ENCODE data around the gene MYO1E. TPM values are rescaled to one million over a fixed set of nuclear protein-coding genes. Genes with fewer than 3 reads are reported as not detected.
"Not testable (repeated sequence)": the region's sequence is repeated elsewhere in the genome, so short reads cannot be mapped to it uniquely, and the experiment has no call there.

MYO1E gene
- polyA plus RNA-seq, 12 donors = 33.5 to 50.6 (median 39.9) TPM; not detected in 1

GRCh38 chr15:59295261-59296001 lies 77.2 kb downstream of the MYO1E start:
- DNase-seq = peak; percentile 41

DNA sequence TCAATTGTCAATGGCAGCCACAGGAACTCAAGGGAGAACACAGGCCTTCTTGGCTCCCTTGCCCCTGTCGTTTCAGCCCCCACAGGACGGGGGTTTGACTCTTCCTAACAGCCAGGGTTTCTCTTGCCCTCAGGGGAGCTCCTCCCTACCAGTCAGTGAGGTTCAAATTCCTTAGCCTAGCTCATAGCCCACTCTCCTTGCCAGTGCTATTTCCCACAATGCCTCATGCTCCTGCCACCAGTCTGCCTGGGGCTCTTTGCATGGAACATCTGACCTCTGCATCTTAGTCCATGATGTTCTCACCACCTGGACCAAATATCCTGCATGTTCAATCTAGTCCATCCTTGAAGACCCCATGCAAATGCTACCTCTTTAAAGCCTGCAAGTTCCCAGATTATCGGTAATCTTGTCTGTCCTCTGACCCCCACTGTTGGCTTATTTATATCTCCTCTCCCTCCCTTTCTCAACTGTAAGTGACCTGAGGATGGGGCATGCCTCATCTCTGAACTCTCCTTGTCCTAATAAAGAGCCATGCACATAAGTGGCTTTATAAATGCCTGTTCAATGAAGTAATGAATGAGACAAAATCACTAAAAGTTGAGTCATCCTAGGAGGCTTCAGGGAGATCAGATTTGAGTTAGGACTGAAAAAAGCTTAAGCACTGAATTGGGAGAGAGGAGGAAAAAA lies 78.0 kb downstream of the MYO1E start:
- no peak for DNase-seq

- DNase-seq = no peak
Observed at GRCh38 chr15:59292442-59293151, 80.1 kb downstream of the MYO1E start.

DNA sequence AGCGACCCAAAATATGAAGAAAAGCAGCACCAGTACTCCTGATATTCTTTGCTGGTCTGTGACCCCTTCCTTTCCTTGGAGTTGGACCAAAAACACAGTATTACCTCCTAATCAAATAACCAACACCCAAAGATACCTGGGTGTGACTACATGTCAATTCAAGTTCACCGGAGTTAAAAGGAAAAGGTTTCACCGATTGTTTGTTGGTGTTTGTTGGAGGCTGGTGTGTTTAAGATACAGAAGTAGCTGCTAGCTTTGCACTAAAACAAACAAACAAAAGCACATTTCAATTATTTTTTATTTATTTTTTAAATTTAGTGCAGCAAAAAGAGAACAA lies 81.5 kb downstream of the MYO1E start:
- DNase-seq = no peak

GRCh38 chr15:59290295-59291212 lies 82.1 kb downstream of the MYO1E start:
- no peak for DNase-seq

DNA sequence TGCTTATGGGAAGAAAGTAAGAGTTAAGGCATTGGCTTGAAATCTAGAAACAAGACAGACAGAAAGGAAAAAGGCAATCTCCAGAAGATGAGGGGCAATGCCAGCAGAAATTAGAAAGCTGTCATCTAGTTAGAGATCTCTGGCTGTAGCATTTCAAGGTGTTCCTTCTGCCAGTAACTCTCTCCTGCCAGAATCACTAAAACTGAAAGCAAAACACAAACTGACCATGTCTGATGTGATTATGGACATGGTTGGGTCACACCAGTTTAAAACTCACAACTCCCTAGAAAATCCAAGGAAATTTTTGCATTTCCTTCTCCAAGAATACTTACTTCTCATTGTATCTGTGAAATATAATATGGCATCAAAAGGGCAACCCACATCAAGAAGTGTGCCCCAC lies 83.1 kb downstream of the MYO1E start:
- no peak for DNase-seq

DNA sequence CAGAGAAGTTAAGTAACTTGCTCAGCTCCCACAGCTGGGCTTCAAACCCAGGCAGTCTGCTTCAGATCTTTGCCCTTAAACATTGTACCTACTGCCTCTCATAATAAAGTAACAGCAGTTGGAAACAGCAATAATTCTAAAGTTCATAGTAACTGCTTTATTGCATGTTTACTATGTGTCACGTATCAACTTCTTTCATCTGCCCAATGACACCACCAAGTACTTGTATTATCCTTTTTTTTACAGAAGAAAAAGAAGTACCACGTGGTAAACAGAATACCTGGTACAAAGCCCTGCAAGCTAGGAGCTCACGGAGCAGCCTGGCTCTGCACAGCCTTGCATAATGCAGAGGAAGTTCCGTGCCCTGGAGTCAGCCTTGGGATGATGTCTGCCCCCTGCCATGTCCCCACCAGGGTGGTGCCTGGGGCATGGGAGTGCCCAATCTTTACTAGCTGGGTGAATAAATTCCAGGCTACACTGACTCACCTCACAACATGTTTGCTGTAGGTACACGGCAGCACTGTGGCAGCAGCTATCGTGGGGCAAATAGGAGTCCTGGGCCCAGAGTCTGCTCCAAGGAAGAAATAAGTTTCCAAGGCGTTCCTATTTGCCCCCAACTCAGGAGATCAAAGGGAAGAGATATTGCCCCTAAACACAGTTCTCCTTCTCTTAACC lies 88.8 kb downstream of the MYO1E start:
- no peak for DNase-seq

- no peak for DNase-seq
Observed at GRCh38 chr15:59282515-59283337, 89.9 kb downstream of the MYO1E start.

DNA sequence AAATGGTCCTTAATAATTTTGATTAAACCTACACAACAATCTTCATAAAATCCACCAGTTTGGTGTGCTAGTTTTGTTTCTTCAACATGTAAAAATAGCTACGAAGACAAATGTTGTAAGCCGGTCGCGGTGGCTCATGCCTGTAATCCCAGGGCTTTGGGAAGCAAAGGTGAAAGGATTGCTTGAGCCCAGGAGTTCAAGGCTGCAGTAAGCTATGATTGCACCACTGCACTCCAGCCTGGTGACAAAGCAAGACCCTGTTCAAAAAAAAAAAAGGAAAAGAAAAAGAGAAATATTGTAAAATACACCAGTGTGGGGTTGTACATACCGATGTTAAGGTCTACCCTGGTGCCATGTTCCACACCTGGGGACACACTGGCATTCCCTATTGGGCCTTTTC lies 91.0 kb downstream of the MYO1E start:
- DNase-seq = no peak

GRCh38 chr15:59280855-59281254 lies 91.8 kb downstream of the MYO1E start:
- DNase-seq = no peak

- not testable (repeated sequence) for DNase-seq
Observed at GRCh38 chr15:59280292-59280691, 92.4 kb downstream of the MYO1E start.

GRCh38 chr15:59279023-59279422 lies 93.6 kb downstream of the MYO1E start:
- no peak for DNase-seq

GRCh38 chr15:59278120-59278519 lies 94.6 kb downstream of the MYO1E start:
- DNase-seq = no peak

DNA sequence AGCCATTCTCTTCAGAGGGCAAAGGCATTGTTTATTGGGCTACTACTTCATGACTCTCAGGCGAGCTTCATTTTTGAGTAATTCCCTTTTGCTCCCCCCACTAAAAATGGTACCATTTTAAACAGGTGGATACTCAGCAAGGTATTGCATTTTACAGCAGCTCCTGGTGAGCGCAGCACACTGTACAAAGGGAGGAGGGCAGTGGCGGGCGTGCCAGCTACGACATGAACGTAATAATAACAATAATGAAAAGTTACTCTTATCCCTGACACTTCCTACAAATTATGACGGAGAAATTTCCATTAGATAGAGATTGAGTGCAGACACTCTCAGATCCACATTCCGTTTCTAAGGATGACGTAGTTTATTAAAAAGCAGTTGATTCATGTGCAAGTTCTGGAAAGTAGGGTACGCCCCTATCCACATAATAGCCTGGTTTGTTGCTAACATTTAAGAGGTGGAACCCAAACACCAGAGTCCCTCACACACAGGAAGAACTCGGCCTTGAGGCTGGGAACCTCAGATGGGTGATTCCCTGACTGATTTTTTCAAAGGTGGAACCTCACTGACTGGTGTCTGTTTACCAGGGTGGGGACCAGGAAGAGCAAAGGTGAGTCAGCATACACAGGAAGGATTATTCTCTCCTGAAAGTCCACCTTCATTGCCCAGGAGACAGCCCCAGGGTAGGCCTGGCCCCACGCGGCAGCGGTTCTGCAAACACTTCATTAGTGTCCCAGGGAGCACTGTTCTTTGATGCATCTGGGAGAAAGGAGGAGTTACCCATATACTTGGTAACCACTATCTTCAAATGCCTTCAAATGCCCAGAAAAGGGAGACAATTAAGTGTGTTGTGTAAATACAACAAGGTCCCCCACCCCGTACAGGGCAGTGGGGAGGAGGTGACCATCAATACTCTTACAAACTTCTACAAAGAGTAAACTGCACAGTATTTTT lies 96.2 kb downstream of the MYO1E start:
- no peak for DNase-seq

DNA sequence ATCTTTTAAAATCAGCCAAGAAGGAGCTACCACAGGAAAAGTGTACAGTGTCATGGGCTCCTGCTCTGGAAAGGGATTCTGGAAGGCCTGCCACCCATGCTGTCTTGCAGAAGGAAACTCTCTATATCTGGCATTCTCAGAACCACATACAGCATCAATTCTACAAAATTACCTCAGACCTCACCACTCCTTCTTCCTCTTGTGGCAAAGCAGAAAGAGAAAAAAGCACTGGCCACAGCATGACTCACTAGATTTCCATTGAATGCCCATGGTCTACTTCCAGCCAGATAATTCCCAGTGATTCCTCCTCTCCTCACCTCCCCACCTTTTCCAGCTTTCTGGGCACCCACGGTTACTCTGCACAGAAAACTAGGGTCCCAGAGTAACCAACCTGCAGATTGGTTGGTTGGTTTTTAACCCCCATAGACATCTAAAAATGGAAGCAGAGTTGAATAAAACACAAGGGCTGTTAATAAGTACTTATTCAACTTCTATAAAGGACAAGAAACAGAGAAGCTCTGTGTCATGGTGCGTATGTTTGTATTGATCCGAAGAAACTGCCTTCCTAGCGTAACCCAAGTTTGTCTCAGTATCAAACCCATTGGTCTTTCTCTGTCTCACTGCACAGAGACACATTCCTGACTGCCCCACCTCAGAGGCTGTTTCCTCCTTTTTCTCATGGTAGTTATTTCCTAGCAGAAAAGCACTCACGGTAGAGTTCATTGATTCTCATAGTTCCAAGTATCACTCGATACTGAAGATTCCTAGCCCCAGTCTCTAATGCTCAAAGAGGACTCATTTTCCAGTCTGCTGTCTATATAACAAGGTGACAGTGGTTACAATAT lies 98.3 kb downstream of the MYO1E start:
- no peak for DNase-seq

DNA sequence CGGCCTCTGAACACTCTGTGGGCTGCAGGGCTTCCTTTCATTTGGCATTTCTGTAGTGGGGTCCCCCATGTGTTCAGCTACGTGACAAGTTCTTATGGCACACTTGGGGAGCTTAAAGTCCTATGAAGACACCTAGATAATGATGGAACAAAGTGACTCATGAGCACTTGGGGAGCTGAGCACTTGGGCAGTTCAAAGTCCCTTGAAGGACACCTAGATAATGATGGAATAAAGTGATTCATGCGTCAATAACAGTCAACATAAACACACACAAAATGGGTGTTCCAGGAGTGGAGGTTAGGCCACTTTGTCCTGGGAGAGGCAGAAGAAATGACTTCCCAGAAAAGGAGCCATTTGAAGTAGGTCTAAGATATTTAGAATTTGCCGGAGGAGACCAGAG lies 99.4 kb downstream of the MYO1E start:
- no peak for DNase-seq

DNA sequence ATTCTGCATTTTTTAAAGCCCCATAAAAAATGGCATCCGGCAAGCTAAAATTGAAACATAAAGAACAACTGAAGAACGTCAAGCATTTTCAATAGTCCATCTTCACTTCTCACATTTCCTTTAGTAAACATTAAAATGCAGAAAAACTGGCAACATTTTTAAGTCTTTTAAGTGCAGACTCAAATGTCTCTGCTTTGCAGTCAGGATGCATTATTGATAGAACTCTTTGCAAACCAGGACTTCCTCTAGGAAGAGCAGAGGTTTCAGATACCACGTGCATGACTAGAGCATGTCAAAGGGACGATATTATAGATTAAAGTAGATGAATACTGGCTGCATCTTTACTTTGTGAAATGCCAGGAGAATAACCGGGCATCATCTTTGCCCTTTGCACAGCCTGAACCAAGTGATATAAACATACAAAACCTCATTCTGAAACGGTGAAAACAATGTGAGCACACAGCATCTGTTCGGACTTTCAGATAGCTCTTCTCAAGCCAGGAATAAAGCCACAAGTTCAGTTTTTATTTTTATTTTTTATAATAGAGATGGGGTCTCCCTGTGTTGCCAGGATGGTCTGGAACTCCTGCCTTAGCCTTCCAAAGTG lies 101.0 kb downstream of the MYO1E start:
- DNase-seq = no peak

Data from muscle of arm (tissue), 12 donors.